ENCODE results near the gene RHOV. TPM values are rescaled to one million over a fixed set of nuclear protein-coding genes. Genes with fewer than 3 reads are reported as not detected.

Gene RHOV
- total RNA-seq, 2 experiments from 2014 or later = 0.63 to 1.5 TPM

GRCh38 chr15:40875991-40876730 lies 2.1 kb upstream of the RHOV start:
- H4K20me1 ChIP-seq (ENCODE audit: insufficient read depth, low read length) = no peaks in the 10 kb centered on the region
- TF ChIP-seq CTCF (conservative IDR thresholded peaks at IDR 0.05; ENCODE audit: low read length) (no peak), EZH2phosphoT487 (IDR thresholded peaks at IDR 0.05; ENCODE audit: borderline replicate concordance, low read depth, low read length) (no peak)
- H3K36me3 ChIP-seq (ENCODE audit: insufficient read depth, low read length) = no peaks in the 10 kb centered on the region
- no TSS peak for BruUV-seq (replicated peaks)
- intact Hi-C loops (cut with micrococcal nuclease; ENCODE audit: unreplicated experiment) = no loop called here
- H3K9me3 ChIP-seq (ENCODE audit: low read length) = no peaks in the 10 kb centered on the region
- POLR2A ChIA-PET = interaction anchor here (0.9 kb wide), 1 partner anchor 245 kb away, joined by 4 read pairs; no protein-coding TSS in a partner anchor
- H2AFZ ChIP-seq (ENCODE audit: low read length) = no peak overlapping the region
- no peaks in the 10 kb centered on the region for H3K9me2 ChIP-seq (ENCODE audit: insufficient read depth, low read length)
- DNase-seq (ENCODE audit: low spot score) = no peak
- CTCF ChIA-PET (ENCODE audit: unreplicated experiment) = interaction anchor here (1.1 to 1.2 kb wide), 2 partner anchors 16 to 19 kb away, joined by 3 to 5 read pairs; no protein-coding TSS in a partner anchor
- H3K79me2 ChIP-seq (ENCODE audit: insufficient read depth, low read depth, low read length) = no peaks in the 10 kb centered on the region
- H3K4me3 ChIP-seq (ENCODE audit: low read depth, low read length, poor library complexity, severe bottlenecking) = no peak overlapping the region
- peaks cover 20% of the 10 kb centered on the region for H3K4me1 ChIP-seq (ENCODE audit: insufficient read depth, low read length, poor library complexity, severe bottlenecking)
- no peak overlapping the region for H3K27ac ChIP-seq (ENCODE audit: low read depth, low read length, poor library complexity, severe bottlenecking)
- H3K4me2 ChIP-seq (ENCODE audit: low read length) = no peak overlapping the region

DNA sequence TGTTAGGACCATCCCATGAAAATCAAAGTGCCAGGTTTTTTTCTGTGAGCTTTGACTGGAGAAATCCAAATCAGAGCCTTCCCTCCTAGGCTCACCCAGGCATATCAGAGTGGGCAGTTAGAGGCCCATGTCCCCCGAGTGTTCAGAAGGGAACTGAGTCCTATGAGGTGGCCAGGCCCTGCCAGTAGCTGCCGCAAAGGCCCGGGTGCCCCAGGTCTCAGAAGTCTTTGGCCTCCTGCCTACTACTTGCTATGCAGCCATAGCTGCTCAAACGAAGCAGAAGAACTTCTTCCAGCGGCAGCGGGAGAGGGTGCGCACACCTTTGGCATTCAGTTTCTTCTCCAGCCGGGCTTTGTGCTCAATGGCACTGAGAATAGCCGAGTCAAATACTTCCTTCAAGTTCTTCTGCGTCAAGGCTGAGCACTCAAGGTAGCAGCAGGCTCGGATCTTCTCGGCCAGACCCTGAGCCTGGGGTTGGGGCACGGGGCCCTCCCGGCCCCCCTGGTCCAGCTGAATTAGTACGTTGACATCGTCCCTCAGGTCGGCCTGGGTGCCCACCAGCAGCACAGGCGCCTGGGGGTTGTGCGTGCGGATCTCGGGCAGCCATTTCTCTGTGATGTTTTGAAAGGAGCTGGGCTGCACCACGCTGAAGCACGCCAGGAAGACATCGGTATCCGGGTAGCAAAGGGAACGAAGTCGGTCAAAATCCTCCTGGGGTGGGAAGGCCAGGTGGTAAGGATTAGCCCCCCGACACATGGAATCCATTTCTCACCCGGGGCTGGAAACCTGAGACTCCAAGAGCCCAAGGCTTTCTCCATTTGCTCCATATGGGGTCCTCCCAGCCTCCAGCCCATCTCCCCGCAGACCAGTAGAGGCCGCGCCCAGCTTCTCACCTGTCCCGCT lies 992 bp downstream of the RHOV start:
- no peaks in the 10 kb centered on the region for H3K9me3 ChIP-seq (ENCODE audit: low read length)
- POLR2A ChIA-PET = interaction anchor here (0.6 to 1.3 kb wide), 3 partner anchors 11 to 16 kb away, joined by 3 read pairs; no protein-coding TSS in a partner anchor
- DNase-seq (ENCODE audit: low spot score) = no peak
- peak overlapping the region; percentile 69 for H3K4me3 ChIP-seq (ENCODE audit: low read depth, low read length, poor library complexity, severe bottlenecking)
- peak overlapping the region; percentile 76 for H3K4me2 ChIP-seq (ENCODE audit: low read length)
- H3K27ac ChIP-seq (ENCODE audit: low read depth, low read length, poor library complexity, severe bottlenecking) = no peak overlapping the region
- H3K4me1 ChIP-seq (ENCODE audit: insufficient read depth, low read length, poor library complexity, severe bottlenecking) = peaks cover 24% of the 10 kb centered on the region
- H3K36me3 ChIP-seq (ENCODE audit: insufficient read depth, low read length) = no peaks in the 10 kb centered on the region
- intact Hi-C loops (cut with micrococcal nuclease; ENCODE audit: unreplicated experiment) = no loop called here
- TF ChIP-seq EZH2phosphoT487 (IDR thresholded peaks at IDR 0.05; ENCODE audit: borderline replicate concordance, low read depth, low read length) = no peak
- no peak for TF ChIP-seq CTCF (conservative IDR thresholded peaks at IDR 0.05; ENCODE audit: low read length)
- no peaks in the 10 kb centered on the region for H3K9me2 ChIP-seq (ENCODE audit: insufficient read depth, low read length)
- H4K20me1 ChIP-seq (ENCODE audit: insufficient read depth, low read length) = no peaks in the 10 kb centered on the region
- no peaks in the 10 kb centered on the region for H3K79me2 ChIP-seq (ENCODE audit: insufficient read depth, low read depth, low read length)
- no TSS peak for BruUV-seq (replicated peaks)
- CTCF ChIA-PET (ENCODE audit: unreplicated experiment) = interaction anchor here (2.2 to 2.9 kb wide), 2 partner anchors 15 kb away, joined by 15 to 23 read pairs; no protein-coding TSS in a partner anchor
- peak overlapping the region; percentile 74; the same call in 1 of the 2 replicates for H2AFZ ChIP-seq (ENCODE audit: low read length)
